Measurements from ENCODE around the gene SULF2. TPM values are rescaled to one million over a fixed set of nuclear protein-coding genes. Genes with fewer than 3 reads are reported as not detected.

The SULF2 gene
- total RNA-seq, 3 donors from 2014 or later, result 36.3 to 62.5 (median 58.0) TPM

- intact Hi-C loops (cut with DNase I; ENCODE audit: low total_unique reads), result no loop called here
- no peak overlapping the region for H3K27ac ChIP-seq
- no peak overlapping the region for H3K4me3 ChIP-seq
- no peaks in the 10 kb centered on the region for H3K4me1 ChIP-seq
- no peaks in the 10 kb centered on the region for H3K9me3 ChIP-seq
- peak; percentile 78 to 88 (median 83) for TF ChIP-seq CTCF (IDR thresholded peaks at IDR 0.05)
- TF ChIP-seq POLR2AphosphoS5 (IDR thresholded peaks at IDR 0.05), result no peak
- no peaks in the 10 kb centered on the region for H3K36me3 ChIP-seq
- DNase-seq (ENCODE audit: low spot score in 2 of 2), result peak in 1 of 2 donors; percentile 64
- no peaks in the 10 kb centered on the region for H3K27me3 ChIP-seq
Measured at GRCh38 chr20:47725248-47725973, 59.9 kb downstream of the SULF2 start.

- no peak for TF ChIP-seq POLR2A (IDR thresholded peaks at IDR 0.05)
- no peak for TF ChIP-seq CTCF (IDR thresholded peaks at IDR 0.05)
- no peak for TF ChIP-seq POLR2AphosphoS5 (IDR thresholded peaks at IDR 0.05)
- no peak for DNase-seq (ENCODE audit: low spot score in 2 of 2)
- no peak overlapping the region for H3K4me3 ChIP-seq
- H3K27ac ChIP-seq, result no peak overlapping the region
- no peaks in the 10 kb centered on the region for H3K9me3 ChIP-seq
- no peaks in the 10 kb centered on the region for H3K36me3 ChIP-seq
- H3K4me1 ChIP-seq, result no peaks in the 10 kb centered on the region
- intact Hi-C loops (cut with DNase I; ENCODE audit: low total_unique reads), result no loop called here
- H3K27me3 ChIP-seq, result no peaks in the 10 kb centered on the region
Measured at GRCh38 chr20:47724910-47725247, 60.4 kb downstream of the SULF2 start.

- Histone ChIP-seq H3K4me3 (no peak overlapping the region), H3K9me3 (no peaks in the 10 kb centered on the region), H3K4me1 (no peaks in the 10 kb centered on the region), H3K36me3 (no peaks in the 10 kb centered on the region), H3K27ac (no peak overlapping the region), H3K27me3 (no peaks in the 10 kb centered on the region)
- no peak for DNase-seq (ENCODE audit: low spot score in 2 of 2)
- intact Hi-C loops (cut with DNase I; ENCODE audit: low total_unique reads), result no loop called here
- no peak for TF ChIP-seq POLR2AphosphoS5 (IDR thresholded peaks at IDR 0.05)
- no peak for TF ChIP-seq POLR2A (IDR thresholded peaks at IDR 0.05)
- no peak for TF ChIP-seq CTCF (IDR thresholded peaks at IDR 0.05)
Measured at GRCh38 chr20:47724396-47724795, 60.9 kb downstream of the SULF2 start.

- DNase-seq (ENCODE audit: low spot score in 2 of 2), result no peak
- Histone ChIP-seq H3K27ac (no peak overlapping the region), H3K4me1 (no peaks in the 10 kb centered on the region), H3K36me3 (no peaks in the 10 kb centered on the region), H3K27me3 (no peaks in the 10 kb centered on the region), H3K4me3 (no peak overlapping the region), H3K9me3 (no peaks in the 10 kb centered on the region)
- TF ChIP-seq POLR2A (IDR thresholded peaks at IDR 0.05) (no peak), POLR2AphosphoS5 (IDR thresholded peaks at IDR 0.05) (no peak), CTCF (IDR thresholded peaks at IDR 0.05) (no peak)
- intact Hi-C loops (cut with DNase I; ENCODE audit: low total_unique reads), result no loop called here
Measured at GRCh38 chr20:47723322-47723721, 62.0 kb downstream of the SULF2 start.

- intact Hi-C loops (cut with DNase I; ENCODE audit: low total_unique reads), result no loop called here
- no peaks in the 10 kb centered on the region for H3K36me3 ChIP-seq
- no peaks in the 10 kb centered on the region for H3K27me3 ChIP-seq
- H3K27ac ChIP-seq, result no peak overlapping the region
- no peaks in the 10 kb centered on the region for H3K9me3 ChIP-seq
- no peak for DNase-seq (ENCODE audit: low spot score in 2 of 2)
- no peak for TF ChIP-seq POLR2A (IDR thresholded peaks at IDR 0.05)
- TF ChIP-seq POLR2AphosphoS5 (IDR thresholded peaks at IDR 0.05), result no peak
- no peak for TF ChIP-seq CTCF (IDR thresholded peaks at IDR 0.05)
- no peaks in the 10 kb centered on the region for H3K4me1 ChIP-seq
- H3K4me3 ChIP-seq, result no peak overlapping the region
Measured at GRCh38 chr20:47720636-47721427, 64.4 kb downstream of the SULF2 start.
